GM18951 (cell line): ENCODE results near the gene MYH14.

Experiments
- POLR2A ChIP-seq: IDR thresholded peaks from 4 replicates; pipeline ENCODE4 v1.6.1; 2011; ENCODE audit warnings: mild to moderate bottlenecking; ENCODE audit not compliant: insufficient read length, insufficient read depth; ENCODE audit errors: extremely low read depth
- in situ Hi-C: fragments of 300-500 bp; cut with MboI; formaldehyde crosslinking; loops from one replicate; pipeline ENCODE4 v1.12.0; 2022; ENCODE audit warnings: low sequenced_read_pairs, mixed read lengths, inconsistent platforms; ENCODE audit not compliant: unreplicated experiment

MYH14 gene

GRCh38 chr19:50310759-50311465 is 107.5 kb downstream of the MYH14 start:
- TF ChIP-seq POLR2A, result no peak
- in situ Hi-C loops, result no loop called here

DNA sequence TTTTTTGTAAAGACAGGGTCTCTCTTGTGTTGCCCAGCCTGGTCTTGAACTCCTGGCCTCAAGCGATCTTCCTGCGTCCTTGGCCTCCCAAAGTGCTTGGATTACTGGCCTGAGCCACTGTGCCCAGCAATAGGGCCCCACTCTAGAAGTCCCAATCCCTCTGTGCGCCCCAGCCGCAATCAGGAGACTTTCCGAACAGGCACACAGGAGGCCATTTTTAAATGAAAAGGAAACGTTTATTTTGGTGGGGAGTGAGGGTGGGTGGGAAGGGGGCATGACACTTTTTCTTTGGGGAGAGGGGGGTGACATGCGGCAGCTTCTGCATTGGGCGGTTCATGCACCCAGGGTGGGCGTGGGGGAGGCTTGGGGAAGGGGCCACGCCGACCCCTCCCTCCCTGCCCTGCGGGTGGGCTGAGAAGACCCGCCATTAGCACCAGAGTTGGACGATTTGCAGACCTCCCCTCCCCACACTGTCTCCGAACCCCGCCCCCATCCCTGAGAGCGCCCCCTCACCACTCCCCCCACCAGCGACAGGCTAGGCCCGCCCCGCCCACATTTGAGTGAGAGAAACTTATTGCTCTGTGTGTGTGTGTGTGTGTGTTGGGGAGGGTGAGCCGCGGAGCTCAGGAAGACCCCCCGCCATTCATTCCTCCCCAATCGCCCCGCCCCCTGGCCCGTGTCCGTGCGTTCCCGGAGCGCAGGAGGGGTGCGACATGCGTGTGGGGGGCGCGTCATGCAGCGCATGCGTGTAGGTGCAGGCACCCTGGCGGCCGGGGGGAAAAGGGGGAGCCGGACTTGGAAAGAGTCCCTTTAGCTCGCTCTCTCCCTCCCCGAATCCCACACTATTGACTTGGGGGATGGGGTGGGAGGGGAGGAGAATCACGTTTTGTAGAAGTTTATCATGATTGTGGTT is 108.6 kb downstream of the MYH14 start:
- in situ Hi-C loops, result no loop called here
- no peak for TF ChIP-seq POLR2A

GRCh38 chr19:50312967-50313811 is 109.8 kb downstream of the MYH14 start:
- TF ChIP-seq POLR2A, result no peak
- in situ Hi-C loops, result no loop called here

DNA sequence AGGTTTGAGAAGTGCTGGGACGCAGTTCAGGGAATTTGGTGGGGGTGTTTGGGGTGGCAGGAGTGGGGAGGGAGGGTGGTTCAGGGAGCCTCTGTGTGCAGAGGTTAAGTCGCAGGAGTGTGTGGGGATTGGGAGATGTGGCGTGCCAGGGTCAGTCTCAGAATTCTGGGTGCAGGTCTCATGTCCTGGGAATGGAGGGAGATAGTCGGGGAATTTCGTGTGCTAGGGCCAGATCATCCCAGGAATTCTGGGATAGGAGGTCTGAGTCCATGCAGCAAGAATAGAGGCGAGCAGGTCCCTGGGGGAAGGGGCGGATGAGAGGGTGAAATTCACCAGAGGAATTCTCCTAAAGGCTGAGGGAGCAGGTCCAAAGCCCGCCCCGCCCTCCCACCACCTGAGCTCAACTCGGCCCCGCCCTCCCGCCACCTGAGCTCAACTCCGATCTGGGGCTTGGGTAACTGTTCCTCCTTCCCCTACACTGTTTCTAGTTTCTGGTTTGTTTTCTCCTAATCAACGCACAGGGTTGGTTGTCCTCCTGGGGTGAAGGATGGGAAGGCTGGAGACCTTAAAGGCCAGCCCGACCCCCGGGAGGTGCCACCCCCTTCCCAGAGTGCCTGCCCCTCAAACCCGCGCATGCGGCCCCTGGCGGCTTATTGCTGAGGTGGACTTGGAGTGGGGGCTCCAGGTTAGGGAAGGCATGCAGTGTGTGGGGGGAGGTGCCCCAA is 110.6 kb downstream of the MYH14 start:
- in situ Hi-C loops, result no loop called here
- TF ChIP-seq POLR2A, result no peak

GRCh38 chr19:50314724-50315708 is 111.6 kb downstream of the MYH14 start:
- in situ Hi-C loops, result no loop called here

DNA sequence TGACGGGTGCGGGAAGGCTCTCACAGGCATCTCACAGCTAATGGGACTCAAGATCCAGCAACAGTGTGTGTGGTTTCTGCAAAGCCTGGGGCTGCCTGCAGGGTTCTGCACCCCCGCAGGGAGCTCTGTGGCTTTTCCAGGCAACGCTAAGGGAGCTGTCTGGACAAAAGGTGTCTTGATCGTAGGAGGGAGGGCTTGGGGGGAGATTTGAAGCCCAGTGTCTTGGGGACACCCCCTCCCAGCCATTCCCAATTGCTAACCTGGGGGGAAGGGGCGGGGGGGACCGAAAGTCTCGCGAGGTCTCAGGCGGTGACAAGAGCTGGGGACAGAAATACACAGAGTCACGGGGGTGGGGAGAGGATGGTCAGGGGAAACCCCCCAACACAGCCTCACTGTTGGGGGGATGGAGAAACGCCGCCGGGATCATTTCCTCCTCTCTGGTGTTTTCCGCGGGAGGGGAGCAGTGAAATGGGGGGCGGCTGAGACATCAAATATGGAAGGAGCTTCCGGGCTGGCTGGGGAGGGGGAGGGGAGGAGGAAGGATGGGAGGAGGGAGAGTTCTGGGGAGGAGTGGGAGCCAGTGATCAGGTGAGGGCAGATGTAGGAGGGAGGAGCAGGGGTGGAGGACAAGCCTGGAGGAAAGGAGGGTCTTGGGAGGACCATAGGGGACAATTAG is 112.5 kb downstream of the MYH14 start:
- in situ Hi-C loops, result no loop called here
- TF ChIP-seq POLR2A, result no peak

More at GRCh38 chr19:50314724-50315708, 111.6 kb downstream of the MYH14 start:
- no peak for TF ChIP-seq POLR2A

GRCh38 chr19:50317115-50317514 is 113.7 kb downstream of the MYH14 start:
- no peak for TF ChIP-seq POLR2A
- in situ Hi-C loops, result no loop called here

DNA sequence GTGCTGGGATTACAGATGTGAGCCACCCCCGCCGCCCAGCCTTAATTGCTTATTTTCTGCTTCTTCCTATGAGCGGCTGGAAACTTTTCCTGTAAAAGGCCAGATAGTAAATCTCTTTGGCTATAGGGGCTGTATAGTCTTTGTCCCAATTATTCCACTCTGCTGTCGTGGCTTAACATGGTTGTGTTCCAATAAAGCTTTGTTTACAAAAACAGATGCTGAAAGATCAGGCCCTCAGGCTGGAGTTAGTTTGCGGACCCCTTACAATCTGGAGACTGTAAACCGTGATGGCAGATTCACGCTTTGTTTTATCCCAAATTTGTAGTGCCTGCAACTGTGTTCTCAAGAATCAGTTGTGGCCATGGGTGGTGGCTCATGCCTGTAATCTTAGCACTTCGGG is 115.0 kb downstream of the MYH14 start:
- TF ChIP-seq POLR2A, result no peak
- in situ Hi-C loops, result no loop called here

- TF ChIP-seq POLR2A, result no peak
- in situ Hi-C loops, result no loop called here
Observed at GRCh38 chr19:50319156-50319555, 115.7 kb downstream of the MYH14 start.

GRCh38 chr19:50320051-50320450 is 116.6 kb downstream of the MYH14 start:
- no peak for TF ChIP-seq POLR2A
- in situ Hi-C loops, result no loop called here

GRCh38 chr19:50320596-50320995 is 117.2 kb downstream of the MYH14 start:
- TF ChIP-seq POLR2A, result no peak
- in situ Hi-C loops, result no loop called here
